ENCODE measurements around the gene SYTL4.

SYTL4 gene

GRCh38 chrX:100695302-100695701 is 36.6 kb downstream of the SYTL4 start:
- DNase-seq (ENCODE audit: low spot score) = no peak

DNA sequence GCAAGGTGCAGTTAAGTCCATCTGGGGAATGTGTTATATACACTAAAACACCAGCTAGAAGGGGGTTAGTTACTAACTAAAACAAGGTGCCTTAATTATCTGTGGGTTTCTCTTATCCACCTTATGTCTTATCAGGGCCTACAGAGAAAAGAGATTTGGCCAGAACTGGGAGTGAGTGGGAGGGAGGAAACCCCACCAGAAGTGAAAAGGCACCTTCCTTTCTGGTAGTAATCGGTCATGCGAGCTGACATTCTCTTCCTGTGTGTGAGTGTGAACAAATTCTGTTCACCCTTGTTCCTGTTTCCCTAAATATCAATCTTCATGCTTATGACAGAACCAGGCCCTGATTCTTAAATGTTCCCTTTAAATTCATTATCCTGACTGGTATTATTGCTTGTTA is 44.4 kb downstream of the SYTL4 start:
- DNase-seq (ENCODE audit: low spot score) = no peak

DNA sequence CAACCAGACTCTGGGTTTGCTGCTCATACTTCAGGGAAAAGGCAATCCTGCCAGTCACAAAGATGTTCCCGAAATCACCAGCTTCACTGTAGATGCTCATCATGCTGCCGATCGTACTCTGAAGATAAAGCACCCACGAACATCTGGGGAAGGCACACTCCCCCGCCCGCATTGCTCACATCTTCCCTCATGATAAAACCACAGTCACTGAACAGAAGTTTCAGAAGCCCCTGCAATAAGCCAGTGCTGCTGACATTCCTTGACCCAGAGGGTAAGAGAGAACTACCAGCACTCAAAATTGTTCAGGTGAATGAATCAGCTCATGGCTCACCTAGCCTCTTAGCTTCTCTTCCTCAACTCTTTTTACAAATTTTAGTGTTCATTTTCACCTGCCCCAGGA is 44.8 kb downstream of the SYTL4 start:
- DNase-seq (ENCODE audit: low spot score) = no peak

- DNase-seq (ENCODE audit: low spot score) = no peak
These were observed 46.0 kb downstream of the SYTL4 start for GRCh38 chrX:100685997-100686305.

- DNase-seq (ENCODE audit: low spot score) = peak; percentile 51
These were observed 46.5 kb downstream of the SYTL4 start for GRCh38 chrX:100685284-100685996.

DNA sequence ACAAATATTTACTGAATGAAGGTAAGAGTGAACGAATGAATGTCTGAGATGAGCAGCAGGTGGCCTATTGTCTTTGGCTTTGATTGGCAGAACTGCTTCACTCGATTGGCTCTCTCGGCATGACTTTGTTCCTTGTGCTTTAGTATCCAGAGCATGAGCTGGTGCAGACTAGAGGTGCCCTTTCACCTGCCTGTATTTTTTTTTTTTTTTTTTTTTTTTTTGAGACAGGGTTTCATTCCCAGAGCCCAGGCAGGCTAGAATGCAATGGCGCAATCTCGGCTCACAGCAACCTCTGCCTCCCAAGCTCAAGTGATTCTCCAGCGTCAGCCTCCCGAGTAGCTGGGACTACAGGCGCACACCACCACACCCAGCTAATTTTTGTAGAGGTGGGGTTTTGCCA is 49.0 kb downstream of the SYTL4 start:
- no peak for DNase-seq (ENCODE audit: low spot score)

- no peak for DNase-seq (ENCODE audit: low spot score)
These were observed 50.3 kb downstream of the SYTL4 start for GRCh38 chrX:100681599-100681998.

- DNase-seq (ENCODE audit: low spot score) = no peak
These were observed 51.2 kb downstream of the SYTL4 start for GRCh38 chrX:100680756-100681155.

- DNase-seq (ENCODE audit: low spot score) = no peak
These were observed 54.2 kb downstream of the SYTL4 start for GRCh38 chrX:100677611-100678181.

DNA sequence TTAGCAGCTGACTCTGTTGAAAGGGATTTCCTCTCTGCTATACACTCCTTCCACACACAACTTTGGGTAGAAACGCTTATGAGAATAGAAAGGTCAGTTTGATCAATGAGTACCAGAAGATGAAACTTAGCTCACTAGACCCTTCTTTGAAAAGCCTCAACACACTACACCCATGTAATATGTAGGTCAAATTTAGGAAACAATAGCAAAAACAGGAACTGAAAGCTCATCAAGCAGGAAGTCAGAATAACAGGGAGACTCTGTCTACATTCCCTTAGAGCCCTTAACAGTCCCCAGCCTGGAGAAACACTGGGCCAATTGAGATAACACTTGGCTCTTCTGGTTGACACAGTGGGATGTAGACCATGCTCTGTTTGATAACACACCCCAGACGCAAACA is 57.2 kb downstream of the SYTL4 start:
- DNase-seq (ENCODE audit: low spot score) = no peak

DNA sequence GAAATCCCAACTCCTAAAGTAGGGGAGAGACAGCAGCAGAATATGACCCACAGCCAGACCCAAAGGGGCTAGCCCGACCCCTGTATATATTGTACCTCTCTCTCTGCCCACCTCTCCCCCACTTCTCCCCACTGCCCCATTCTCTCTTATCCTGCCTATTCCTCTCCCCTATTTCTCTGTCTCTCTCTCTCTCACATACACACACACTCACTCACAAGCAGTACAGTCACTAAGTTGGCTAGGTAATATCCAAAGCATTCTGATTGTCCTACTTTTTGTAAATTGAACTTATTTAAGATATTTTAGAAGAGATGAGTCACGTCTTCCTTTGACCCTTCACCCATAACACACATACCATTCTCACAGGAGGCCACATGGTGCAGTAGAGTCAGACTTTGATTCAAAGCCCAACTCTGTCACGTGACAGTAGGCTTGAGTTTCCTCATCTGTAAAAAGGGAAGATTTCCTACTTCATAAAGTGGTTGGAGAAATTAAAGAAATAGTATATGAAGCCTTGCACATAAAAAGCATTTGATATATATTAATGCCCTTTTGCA is 58.4 kb downstream of the SYTL4 start:
- no peak for DNase-seq (ENCODE audit: low spot score)

- no peak for DNase-seq (ENCODE audit: low spot score)
These were observed 59.0 kb downstream of the SYTL4 start for GRCh38 chrX:100672966-100673365.

- no peak for DNase-seq (ENCODE audit: low spot score)
These were observed 68.3 kb downstream of the SYTL4 start for GRCh38 chrX:100663642-100664041.

- no peak for DNase-seq (ENCODE audit: low spot score)
These were observed 69.1 kb downstream of the SYTL4 start for GRCh38 chrX:100662796-100663195.

DNA sequence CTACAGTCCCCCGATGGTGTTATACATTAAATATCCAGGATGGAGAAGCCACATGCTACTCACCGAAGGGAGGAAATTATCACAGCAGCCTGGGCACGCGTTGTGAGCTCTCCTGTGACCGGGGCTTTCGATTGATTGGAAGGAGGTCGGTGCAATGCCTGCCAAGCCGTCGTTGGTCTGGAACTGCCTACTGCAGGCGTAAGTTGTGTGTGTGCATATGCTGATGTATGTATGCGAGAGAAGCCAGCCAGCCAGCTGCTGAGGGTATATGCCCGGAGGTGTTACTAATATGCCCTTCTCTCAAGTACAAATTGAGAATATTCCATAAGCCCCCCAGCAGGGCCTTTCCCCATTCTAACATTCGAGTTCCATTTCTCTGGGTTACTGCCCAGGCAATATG is 69.8 kb downstream of the SYTL4 start:
- no peak for DNase-seq (ENCODE audit: low spot score)

DNA sequence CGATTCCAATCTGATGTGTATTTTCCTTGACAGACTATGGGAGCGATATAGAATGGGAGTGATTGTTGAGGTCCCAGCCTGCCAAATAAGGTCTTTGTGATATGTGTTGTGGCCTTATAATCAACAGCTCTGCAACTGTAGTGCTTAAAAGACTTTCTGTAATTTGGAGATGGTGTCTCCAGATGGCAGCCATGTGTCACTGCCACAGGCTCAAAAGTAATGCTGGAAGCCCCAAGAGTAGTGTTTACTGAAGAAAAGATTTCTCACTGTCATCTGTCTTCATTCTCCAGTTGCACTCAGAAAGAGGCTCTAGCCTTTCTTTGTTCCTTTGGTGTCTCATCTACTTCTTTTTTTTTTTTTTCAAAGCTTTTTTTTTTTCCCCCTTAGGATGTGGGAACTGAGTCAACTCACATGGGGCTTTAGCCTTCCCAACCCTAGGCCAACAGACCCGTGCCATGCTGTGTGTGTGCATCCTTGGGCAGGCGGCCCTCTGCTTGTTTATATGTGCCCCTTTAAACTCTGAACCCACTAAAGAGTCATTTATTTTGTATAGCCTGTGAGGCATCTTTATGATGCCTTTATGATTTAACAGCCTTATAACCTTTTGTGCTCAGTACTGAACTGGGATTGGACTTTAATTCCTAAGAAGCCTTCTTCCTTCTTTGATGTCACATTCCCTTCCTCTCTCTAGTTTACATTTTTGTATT is 72.3 kb downstream of the SYTL4 start:
- no peak for DNase-seq (ENCODE audit: low spot score)

GRCh38 chrX:100658941-100659381 is 73.0 kb downstream of the SYTL4 start:
- no peak for DNase-seq (ENCODE audit: low spot score)

DNA sequence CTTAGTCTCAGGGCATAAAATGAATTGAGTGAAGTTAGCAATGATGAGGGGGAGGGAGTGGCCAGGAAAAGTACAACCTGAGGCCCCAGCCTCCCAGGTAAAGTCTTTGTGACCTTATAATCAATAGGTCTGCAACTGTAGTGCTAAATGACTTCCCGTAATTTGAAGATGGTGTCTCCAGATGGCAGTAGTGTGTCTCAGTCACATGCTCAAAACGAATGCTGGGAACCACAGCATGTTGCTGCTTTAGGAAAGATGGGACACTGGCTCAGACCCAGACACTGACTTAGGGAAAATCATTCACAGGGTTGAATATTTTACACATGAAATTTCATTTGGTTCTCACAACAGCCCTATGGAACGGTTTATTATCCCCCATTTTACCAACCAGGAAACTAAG is 77.7 kb downstream of the SYTL4 start:
- DNase-seq (ENCODE audit: low spot score) = peak; percentile 9

GRCh38 chrX:100652266-100652665 is 79.7 kb downstream of the SYTL4 start:
- no peak for DNase-seq (ENCODE audit: low spot score)

GRCh38 chrX:100650841-100651240 is 81.1 kb downstream of the SYTL4 start:
- no peak for DNase-seq (ENCODE audit: low spot score)

- DNase-seq (ENCODE audit: low spot score) = no peak
These were observed 82.2 kb downstream of the SYTL4 start for GRCh38 chrX:100649550-100650356.

Data from LoVo (cell line).